HG02759 (cell line): ENCODE results near the gene TMEM51.

Experiments used
- ATAC-seq: cut with Tn5 transposase; IDR thresholded peaks from one replicate; pipeline ENCODE4 v1.9.1; 2021; ENCODE audit warnings: mild to moderate bottlenecking, moderate library complexity; ENCODE audit not compliant: unreplicated experiment

Gene TMEM51

GRCh38 chr1:15264769-15265168 is 111.2 kb downstream of the TMEM51 start:
- ATAC-seq, result no peak
